ENCODE results near the gene ARHGEF25.
A peak's percentile ranks its signal among the peaks of the same experiment; 100 is the strongest.
"Not testable (repeated sequence)": the region's sequence is repeated elsewhere in the genome, so short reads cannot be mapped to it uniquely, and the experiment has no call there.

ARHGEF25 gene

DNA sequence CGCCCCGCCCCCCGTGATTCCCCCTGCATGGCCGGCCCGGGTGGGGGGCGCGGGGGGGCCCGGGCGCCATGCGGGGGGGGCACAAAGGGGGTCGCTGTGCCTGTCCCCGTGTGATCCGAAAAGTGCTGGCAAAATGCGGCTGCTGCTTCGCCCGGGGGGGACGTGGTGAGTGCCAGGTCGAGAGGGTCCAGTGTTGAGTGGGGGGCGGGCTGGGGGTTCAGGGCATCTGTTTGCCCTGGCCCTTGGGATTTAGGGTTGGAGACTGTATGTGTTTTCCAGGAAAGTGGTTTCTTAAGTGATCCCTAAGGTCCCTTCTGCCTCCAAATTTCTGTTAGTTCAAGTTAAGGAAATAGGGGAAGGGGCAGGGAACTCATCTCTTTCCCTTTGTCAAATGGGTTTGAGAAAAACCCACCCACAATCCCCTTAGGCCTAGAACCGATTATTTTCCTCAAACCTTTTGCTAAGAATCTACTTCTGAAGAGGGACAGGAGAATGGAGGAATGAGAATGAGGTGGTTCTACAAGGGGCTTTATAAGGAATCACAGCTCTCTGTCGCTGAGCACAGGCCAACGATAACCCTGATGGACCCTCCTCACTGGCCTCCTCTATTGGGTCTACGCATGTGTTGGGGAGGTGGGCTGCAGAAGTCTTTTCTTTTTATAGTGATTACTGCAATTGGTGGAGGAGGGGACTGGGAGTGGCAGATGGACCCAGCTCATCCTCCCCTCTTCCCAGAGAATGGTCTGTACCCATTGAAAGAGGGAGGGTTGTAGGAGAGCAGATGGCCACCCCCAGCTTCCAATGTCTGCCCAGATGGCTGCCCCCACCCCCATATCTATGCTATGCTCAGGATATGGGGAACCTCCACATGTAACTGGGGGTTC lies 834 bp downstream of the ARHGEF25 start:
- H3K4me3 ChIP-seq (ENCODE audit: low read length), result peak overlapping the region; percentile 78
- peaks cover 13% of the 10 kb centered on the region; the same call in 1 of the 2 replicates for H3K36me3 ChIP-seq (ENCODE audit: insufficient read depth, low read depth, low read length)
- peaks cover 8% of the 10 kb centered on the region; the same call in 1 of the 2 replicates for H3K4me1 ChIP-seq (ENCODE audit: insufficient read depth, low read length)
- peak overlapping the region; percentile 65; the same call in 1 of the 2 replicates for H3K9ac ChIP-seq (ENCODE audit: low read depth, low read length)
- H3K27ac ChIP-seq (ENCODE audit: low read length), result no peak overlapping the region
- H3K9me3 ChIP-seq (ENCODE audit: insufficient read depth, low read depth, low read length), result no peaks in the 10 kb centered on the region
- peaks cover 65% of the 10 kb centered on the region for H3K27me3 ChIP-seq (ENCODE audit: insufficient read depth, low read length)

- Histone ChIP-seq H3K9ac (ENCODE audit: low read depth, low read length) (no peak overlapping the region), H3K9me3 (ENCODE audit: insufficient read depth, low read depth, low read length) (no peaks in the 10 kb centered on the region), H3K4me1 (ENCODE audit: insufficient read depth, low read length) (peaks cover 8% of the 10 kb centered on the region; the same call in 1 of the 2 replicates), H3K36me3 (ENCODE audit: insufficient read depth, low read depth, low read length) (peaks cover 7% of the 10 kb centered on the region; the same call in 1 of the 2 replicates), H3K27ac (ENCODE audit: low read length) (no peak overlapping the region), H3K4me3 (ENCODE audit: low read length) (peak overlapping the region; percentile 78; the same call in 1 of the 2 replicates), H3K27me3 (ENCODE audit: insufficient read depth, low read length) (peaks cover 73% of the 10 kb centered on the region)
Measured at GRCh38 chr12:57612711-57613426, 1.6 kb downstream of the ARHGEF25 start.

DNA sequence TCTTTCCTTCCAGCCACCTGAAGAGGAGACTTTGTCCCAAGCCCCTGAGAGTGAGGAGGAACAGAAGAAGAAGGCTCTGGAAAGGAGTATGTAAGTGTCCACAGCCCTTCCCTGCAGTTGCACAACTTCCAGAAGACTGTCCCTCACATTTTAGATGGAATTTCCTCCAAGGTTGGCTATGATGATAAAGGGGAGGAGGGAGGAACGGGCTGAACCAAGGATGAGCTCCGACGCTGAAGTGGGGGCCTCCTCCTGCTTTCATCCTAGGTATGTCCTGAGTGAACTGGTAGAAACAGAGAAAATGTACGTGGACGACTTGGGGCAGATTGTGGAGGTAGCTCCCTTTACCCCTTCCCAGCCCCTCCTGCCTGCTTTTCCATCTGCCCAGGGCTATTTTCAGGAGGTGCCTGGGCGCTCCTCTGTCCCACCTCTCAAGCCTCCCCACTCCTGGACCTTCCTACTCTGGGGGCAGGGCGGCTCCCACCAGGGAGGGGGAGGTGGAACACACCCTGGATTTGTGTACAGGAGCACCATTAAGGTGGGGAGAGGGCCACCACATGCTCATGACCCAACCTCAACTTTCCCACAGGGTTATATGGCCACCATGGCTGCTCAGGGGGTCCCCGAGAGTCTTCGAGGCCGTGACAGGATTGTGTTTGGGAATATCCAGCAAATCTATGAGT lies 2.3 kb downstream of the ARHGEF25 start:
- Histone ChIP-seq H3K36me3 (ENCODE audit: insufficient read depth, low read depth, low read length) (peaks cover 3% of the 10 kb centered on the region; the same call in 1 of the 2 replicates), H3K27me3 (ENCODE audit: insufficient read depth, low read length) (peaks cover 80% of the 10 kb centered on the region), H3K4me3 (ENCODE audit: low read length) (no peak overlapping the region; the same call in 1 of the 2 replicates), H3K9me3 (ENCODE audit: insufficient read depth, low read depth, low read length) (no peaks in the 10 kb centered on the region), H3K27ac (ENCODE audit: low read length) (no peak overlapping the region), H3K4me1 (ENCODE audit: insufficient read depth, low read length) (peaks cover 8% of the 10 kb centered on the region; the same call in 1 of the 2 replicates), H3K9ac (ENCODE audit: low read depth, low read length) (no peak overlapping the region)

DNA sequence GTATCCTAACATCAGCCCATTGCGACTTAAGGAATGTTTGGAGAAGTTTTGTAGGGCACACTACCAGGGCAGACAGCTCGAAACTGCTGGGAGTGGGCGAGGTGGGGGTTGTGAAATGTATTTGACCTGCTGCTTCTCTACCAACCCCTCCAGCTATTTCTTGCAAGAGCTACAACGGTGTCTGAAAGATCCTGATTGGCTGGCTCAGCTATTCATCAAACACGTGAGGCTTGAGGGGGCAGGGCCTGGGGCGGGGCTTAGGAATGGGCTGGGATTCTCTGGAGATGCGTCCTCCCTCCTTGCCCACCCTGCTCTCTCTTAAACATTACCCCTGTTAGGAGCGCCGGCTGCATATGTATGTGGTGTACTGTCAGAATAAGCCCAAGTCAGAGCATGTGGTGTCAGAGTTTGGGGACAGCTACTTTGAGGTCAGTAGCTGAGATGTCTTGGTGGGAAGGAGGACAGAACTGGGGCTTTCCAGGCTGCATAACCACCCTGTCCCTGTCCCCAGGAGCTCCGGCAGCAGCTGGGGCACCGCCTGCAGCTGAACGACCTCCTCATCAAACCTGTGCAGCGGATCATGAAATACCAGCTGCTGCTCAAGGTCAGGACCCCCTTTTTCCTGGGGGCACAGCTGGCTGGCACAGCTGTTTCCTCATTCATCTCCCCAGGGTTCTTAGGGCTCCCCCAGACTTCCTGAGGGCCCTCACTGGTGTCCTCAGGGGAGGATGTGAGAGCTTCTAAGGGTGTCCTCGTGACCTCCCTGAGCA lies 3.1 kb downstream of the ARHGEF25 start:
- Histone ChIP-seq H3K27ac (ENCODE audit: low read length) (no peak overlapping the region), H3K4me1 (ENCODE audit: insufficient read depth, low read length) (peaks cover 3% of the 10 kb centered on the region; the same call in 1 of the 2 replicates), H3K9me3 (ENCODE audit: insufficient read depth, low read depth, low read length) (no peaks in the 10 kb centered on the region), H3K27me3 (ENCODE audit: insufficient read depth, low read length) (peaks cover 88% of the 10 kb centered on the region), H3K4me3 (ENCODE audit: low read length) (no peak overlapping the region; the same call in 1 of the 2 replicates), H3K9ac (ENCODE audit: low read depth, low read length) (no peak overlapping the region), H3K36me3 (ENCODE audit: insufficient read depth, low read depth, low read length) (no peaks in the 10 kb centered on the region)

DNA sequence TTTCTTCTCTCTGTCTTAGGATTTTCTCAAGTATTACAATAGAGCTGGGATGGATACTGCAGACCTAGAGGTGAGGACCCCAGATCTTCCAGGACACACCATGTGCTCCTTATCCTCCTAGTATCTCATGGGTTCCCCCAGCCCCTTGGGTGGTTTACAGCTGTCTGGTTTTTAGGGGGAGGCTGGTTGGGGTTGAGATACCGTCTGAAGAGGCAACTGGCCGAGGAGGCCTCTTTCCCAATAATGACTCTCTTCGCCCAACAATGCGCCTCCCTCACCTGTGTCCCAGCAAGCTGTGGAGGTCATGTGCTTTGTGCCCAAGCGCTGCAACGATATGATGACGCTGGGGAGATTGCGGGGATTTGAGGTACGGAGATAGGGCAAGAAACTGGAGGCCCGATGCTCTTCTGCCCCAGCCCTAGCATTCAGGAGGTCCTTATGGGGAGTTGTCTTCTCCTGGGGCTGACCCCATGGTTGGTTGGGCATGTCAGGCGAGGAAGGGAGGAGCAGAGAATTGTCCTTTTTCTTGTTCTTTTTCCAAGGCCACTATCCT lies 3.8 kb downstream of the ARHGEF25 start:
- no peak overlapping the region for H3K9ac ChIP-seq (ENCODE audit: low read depth, low read length)

GRCh38 chr12:57615637-57616036 lies 4.4 kb downstream of the ARHGEF25 start:
- H3K4me1 ChIP-seq (ENCODE audit: insufficient read depth, low read length), result peaks cover 3% of the 10 kb centered on the region; the same call in 1 of the 2 replicates
- peaks cover 92% of the 10 kb centered on the region for H3K27me3 ChIP-seq (ENCODE audit: insufficient read depth, low read length)
- H3K9me3 ChIP-seq (ENCODE audit: insufficient read depth, low read depth, low read length), result peaks cover 7% of the 10 kb centered on the region; the same call in 1 of the 2 replicates
- H3K4me3 ChIP-seq (ENCODE audit: low read length), result no peak overlapping the region
- H3K36me3 ChIP-seq (ENCODE audit: insufficient read depth, low read depth, low read length), result no peaks in the 10 kb centered on the region
- H3K9ac ChIP-seq (ENCODE audit: low read depth, low read length), result no peak overlapping the region
- no peak overlapping the region for H3K27ac ChIP-seq (ENCODE audit: low read length)

More for the DNA sequence above, 3.8 kb downstream of the ARHGEF25 start:
- Histone ChIP-seq H3K27ac (ENCODE audit: low read length) (no peak overlapping the region), H3K4me1 (ENCODE audit: insufficient read depth, low read length) (peaks cover 3% of the 10 kb centered on the region; the same call in 1 of the 2 replicates), H3K9me3 (ENCODE audit: insufficient read depth, low read depth, low read length) (peaks cover 1% of the 10 kb centered on the region; the same call in 1 of the 2 replicates), H3K27me3 (ENCODE audit: insufficient read depth, low read length) (peaks cover 92% of the 10 kb centered on the region), H3K4me3 (ENCODE audit: low read length) (no peak overlapping the region), H3K36me3 (ENCODE audit: insufficient read depth, low read depth, low read length) (no peaks in the 10 kb centered on the region)

DNA sequence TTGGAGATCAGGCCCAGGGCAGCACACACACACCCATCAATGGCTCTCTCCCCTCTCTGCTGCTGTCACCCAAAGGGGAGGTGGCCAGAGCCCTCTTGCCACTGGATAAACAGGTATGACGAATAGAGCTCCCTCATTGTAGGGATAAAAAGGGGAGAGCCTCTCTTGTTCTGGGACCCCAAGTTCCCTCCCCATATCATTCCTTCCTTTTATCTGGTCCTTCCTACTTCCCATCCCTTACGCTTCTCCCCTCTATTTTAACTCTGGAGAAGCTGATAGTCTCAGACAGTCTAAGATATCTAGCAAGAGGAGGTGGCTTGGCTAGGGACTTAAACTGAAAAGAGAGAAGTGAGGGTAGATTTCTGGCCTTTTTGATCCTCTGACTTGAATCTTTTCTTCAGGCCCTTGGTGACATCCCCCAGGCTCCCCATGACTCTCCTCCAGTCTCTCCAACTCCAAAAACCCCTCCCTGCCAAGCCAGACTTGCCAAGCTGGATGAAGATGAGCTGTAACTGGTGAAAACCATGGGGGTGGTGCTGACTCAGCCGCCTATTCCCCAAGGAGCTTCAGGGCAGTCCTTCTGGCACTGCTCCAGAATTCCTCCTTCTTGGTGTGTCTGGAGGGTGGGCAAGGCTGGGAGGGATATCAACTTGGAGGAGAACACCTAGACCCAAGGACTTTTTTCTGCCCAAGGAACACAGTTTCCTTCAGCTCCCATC lies 5.3 kb downstream of the ARHGEF25 start:
- Histone ChIP-seq H3K27ac (ENCODE audit: low read length) (no peak overlapping the region), H3K4me1 (ENCODE audit: insufficient read depth, low read length) (peaks cover 3% of the 10 kb centered on the region; the same call in 1 of the 2 replicates), H3K27me3 (ENCODE audit: insufficient read depth, low read length) (peaks cover 95% of the 10 kb centered on the region), H3K9ac (ENCODE audit: low read depth, low read length) (no peak overlapping the region), H3K9me3 (ENCODE audit: insufficient read depth, low read depth, low read length) (peaks cover 7% of the 10 kb centered on the region; the same call in 1 of the 2 replicates), H3K4me3 (ENCODE audit: low read length) (no peak overlapping the region), H3K36me3 (ENCODE audit: insufficient read depth, low read depth, low read length) (no peaks in the 10 kb centered on the region)

DNA sequence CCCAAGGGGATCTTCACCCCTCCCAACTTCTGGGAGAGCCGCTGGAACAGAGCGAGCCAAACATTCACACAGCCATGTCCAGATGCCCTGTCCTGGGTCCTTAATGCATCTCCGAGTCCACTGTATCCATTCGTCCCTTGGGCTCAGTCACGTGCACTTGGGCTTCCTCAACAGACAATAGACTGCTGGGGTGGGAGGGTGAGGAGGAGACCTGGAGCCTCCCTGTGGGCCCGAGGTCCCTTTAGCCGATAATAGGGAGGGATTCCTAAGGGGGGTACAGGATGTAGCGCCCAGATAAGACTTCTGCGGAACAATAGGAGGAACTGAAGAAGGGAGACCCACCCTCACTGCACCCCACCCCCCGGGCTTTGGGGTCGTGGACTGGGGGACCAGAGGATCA lies 6.7 kb downstream of the ARHGEF25 start:
- Histone ChIP-seq H3K36me3 (ENCODE audit: insufficient read depth, low read depth, low read length) (no peaks in the 10 kb centered on the region), H3K9ac (ENCODE audit: low read depth, low read length) (no peak overlapping the region), H3K4me3 (ENCODE audit: low read length) (no peak overlapping the region), H3K9me3 (ENCODE audit: insufficient read depth, low read depth, low read length) (peaks cover 7% of the 10 kb centered on the region; the same call in 1 of the 2 replicates), H3K27ac (ENCODE audit: low read length) (no peak overlapping the region), H3K4me1 (ENCODE audit: insufficient read depth, low read length) (no peaks in the 10 kb centered on the region), H3K27me3 (ENCODE audit: insufficient read depth, low read length) (peaks cover 97% of the 10 kb centered on the region)

GRCh38 chr12:57618431-57618830 lies 7.2 kb downstream of the ARHGEF25 start:
- H3K9me3 ChIP-seq (ENCODE audit: insufficient read depth, low read depth, low read length); H3K36me3 ChIP-seq (ENCODE audit: insufficient read depth, low read depth, low read length); H3K4me1 ChIP-seq (ENCODE audit: insufficient read depth, low read length); H3K27ac ChIP-seq (ENCODE audit: low read length); H3K4me3 ChIP-seq (ENCODE audit: low read length); H3K9ac ChIP-seq (ENCODE audit: low read depth, low read length): not testable (repeated sequence)
- H3K27me3 ChIP-seq (ENCODE audit: insufficient read depth, low read length), result peaks cover 97% of the 10 kb centered on the region

DNA sequence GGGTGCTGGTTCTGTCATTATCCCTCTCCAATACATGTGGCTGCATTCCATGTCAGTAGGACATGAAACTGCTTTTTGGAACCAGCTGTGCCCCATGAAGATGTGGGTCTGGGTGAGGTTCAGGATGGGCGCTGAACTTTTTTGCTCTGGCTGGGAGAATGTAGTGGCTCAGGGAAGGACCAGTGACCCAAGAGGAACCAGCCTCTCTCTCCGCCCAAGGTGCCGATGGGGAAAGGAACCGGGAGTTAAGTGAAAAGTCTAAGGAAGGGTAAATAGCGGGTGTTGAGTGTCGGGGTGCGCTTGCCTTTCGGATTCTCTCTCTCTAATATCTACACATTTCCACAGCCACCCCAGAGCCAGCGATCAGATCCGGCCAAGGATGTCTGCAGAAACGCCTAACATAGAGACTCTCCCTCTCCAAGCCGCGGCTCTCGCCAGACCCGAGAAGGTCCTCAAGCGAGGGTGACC lies 7.8 kb downstream of the ARHGEF25 start:
- peaks cover 97% of the 10 kb centered on the region for H3K27me3 ChIP-seq (ENCODE audit: insufficient read depth, low read length)
- no peak overlapping the region for H3K27ac ChIP-seq (ENCODE audit: low read length)
- no peaks in the 10 kb centered on the region for H3K4me1 ChIP-seq (ENCODE audit: insufficient read depth, low read length)
- H3K4me3 ChIP-seq (ENCODE audit: low read length), result peak overlapping the region; percentile 58
- H3K9me3 ChIP-seq (ENCODE audit: insufficient read depth, low read depth, low read length), result peaks cover 7% of the 10 kb centered on the region; the same call in 1 of the 2 replicates
- H3K9ac ChIP-seq (ENCODE audit: low read depth, low read length), result no peak overlapping the region
- H3K36me3 ChIP-seq (ENCODE audit: insufficient read depth, low read depth, low read length), result no peaks in the 10 kb centered on the region
